ENCODE results near the gene CNOT1.

- TF ChIP-seq CTCF (IDR thresholded peaks at IDR 0.05; ENCODE audit: low read length) = no peak
- TF ChIP-seq EZH2 (optimal IDR thresholded peaks at IDR 0.05; ENCODE audit: low read depth, low read length) = no peak
- TF ChIP-seq EZH2phosphoT487 (IDR thresholded peaks at IDR 0.05; ENCODE audit: low read length) = no peak
Observed at GRCh38 chr16:58495521-58496331, 133.9 kb downstream of the CNOT1 start.

Measured in MM.1S (cell line).